ENCODE data around the gene HLCS.

HLCS gene

GRCh38 chr21:36882776-36883175 is 83.7 kb downstream of the HLCS start:
- Histone ChIP-seq H3K4me3 (ENCODE audit: low read depth, low read length) (no peak overlapping the region), H3K9me3 (ENCODE audit: control insufficient read depth, insufficient read depth, low read length) (no peaks in the 10 kb centered on the region), H3K36me3 (ENCODE audit: control insufficient read depth, insufficient read depth, low read length) (no peaks in the 10 kb centered on the region), H3K4me1 (ENCODE audit: control insufficient read depth, insufficient read depth, low read length) (no peaks in the 10 kb centered on the region), H3K27me3 (ENCODE audit: control insufficient read depth, insufficient read depth, low read length) (no peaks in the 10 kb centered on the region), H3K9ac (ENCODE audit: low read depth, low read length) (no peak overlapping the region)

GRCh38 chr21:36881228-36881627 is 85.2 kb downstream of the HLCS start:
- H3K4me1 ChIP-seq (ENCODE audit: control insufficient read depth, insufficient read depth, low read length) = no peaks in the 10 kb centered on the region
- no peak overlapping the region for H3K9ac ChIP-seq (ENCODE audit: low read depth, low read length)
- no peak overlapping the region for H3K4me3 ChIP-seq (ENCODE audit: low read depth, low read length)
- no peaks in the 10 kb centered on the region for H3K27me3 ChIP-seq (ENCODE audit: control insufficient read depth, insufficient read depth, low read length)
- no peaks in the 10 kb centered on the region for H3K9me3 ChIP-seq (ENCODE audit: control insufficient read depth, insufficient read depth, low read length)
- no peaks in the 10 kb centered on the region for H3K36me3 ChIP-seq (ENCODE audit: control insufficient read depth, insufficient read depth, low read length)

- Histone ChIP-seq H3K27me3 (ENCODE audit: control insufficient read depth, insufficient read depth, low read length) (no peaks in the 10 kb centered on the region), H3K9ac (ENCODE audit: low read depth, low read length) (no peak overlapping the region), H3K4me1 (ENCODE audit: control insufficient read depth, insufficient read depth, low read length) (no peaks in the 10 kb centered on the region), H3K4me3 (ENCODE audit: low read depth, low read length) (no peak overlapping the region), H3K36me3 (ENCODE audit: control insufficient read depth, insufficient read depth, low read length) (no peaks in the 10 kb centered on the region), H3K9me3 (ENCODE audit: control insufficient read depth, insufficient read depth, low read length) (no peaks in the 10 kb centered on the region)
Measured at GRCh38 chr21:36879827-36880226, 86.6 kb downstream of the HLCS start.

GRCh38 chr21:36877741-36878140 is 88.7 kb downstream of the HLCS start:
- no peak overlapping the region for H3K4me3 ChIP-seq (ENCODE audit: low read depth, low read length)
- no peaks in the 10 kb centered on the region for H3K4me1 ChIP-seq (ENCODE audit: control insufficient read depth, insufficient read depth, low read length)
- H3K9me3 ChIP-seq (ENCODE audit: control insufficient read depth, insufficient read depth, low read length) = no peaks in the 10 kb centered on the region
- H3K36me3 ChIP-seq (ENCODE audit: control insufficient read depth, insufficient read depth, low read length) = no peaks in the 10 kb centered on the region
- no peak overlapping the region for H3K9ac ChIP-seq (ENCODE audit: low read depth, low read length)
- H3K27me3 ChIP-seq (ENCODE audit: control insufficient read depth, insufficient read depth, low read length) = no peaks in the 10 kb centered on the region

- Histone ChIP-seq H3K4me1 (ENCODE audit: control insufficient read depth, insufficient read depth, low read length) (no peaks in the 10 kb centered on the region), H3K27me3 (ENCODE audit: control insufficient read depth, insufficient read depth, low read length) (no peaks in the 10 kb centered on the region), H3K9ac (ENCODE audit: low read depth, low read length) (no peak overlapping the region), H3K9me3 (ENCODE audit: control insufficient read depth, insufficient read depth, low read length) (no peaks in the 10 kb centered on the region), H3K4me3 (ENCODE audit: low read depth, low read length) (no peak overlapping the region), H3K36me3 (ENCODE audit: control insufficient read depth, insufficient read depth, low read length) (no peaks in the 10 kb centered on the region)
Measured at GRCh38 chr21:36874665-36875064, 91.8 kb downstream of the HLCS start.

- Histone ChIP-seq H3K27me3 (ENCODE audit: control insufficient read depth, insufficient read depth, low read length) (no peaks in the 10 kb centered on the region), H3K9me3 (ENCODE audit: control insufficient read depth, insufficient read depth, low read length) (no peaks in the 10 kb centered on the region), H3K9ac (ENCODE audit: low read depth, low read length) (no peak overlapping the region), H3K4me1 (ENCODE audit: control insufficient read depth, insufficient read depth, low read length) (no peaks in the 10 kb centered on the region), H3K36me3 (ENCODE audit: control insufficient read depth, insufficient read depth, low read length) (no peaks in the 10 kb centered on the region), H3K4me3 (ENCODE audit: low read depth, low read length) (no peak overlapping the region)
Measured at GRCh38 chr21:36873513-36873912, 93.0 kb downstream of the HLCS start.

GRCh38 chr21:36867291-36867905 is 99.1 kb downstream of the HLCS start:
- H3K4me3 ChIP-seq (ENCODE audit: low read depth, low read length) = no peak overlapping the region
- H3K36me3 ChIP-seq (ENCODE audit: control insufficient read depth, insufficient read depth, low read length) = no peaks in the 10 kb centered on the region
- H3K9ac ChIP-seq (ENCODE audit: low read depth, low read length) = no peak overlapping the region
- H3K9me3 ChIP-seq (ENCODE audit: control insufficient read depth, insufficient read depth, low read length) = no peaks in the 10 kb centered on the region
- H3K27me3 ChIP-seq (ENCODE audit: control insufficient read depth, insufficient read depth, low read length) = no peaks in the 10 kb centered on the region
- no peaks in the 10 kb centered on the region for H3K4me1 ChIP-seq (ENCODE audit: control insufficient read depth, insufficient read depth, low read length)

GRCh38 chr21:36866419-36866818 is 100.0 kb downstream of the HLCS start:
- Histone ChIP-seq H3K9ac (ENCODE audit: low read depth, low read length) (no peak overlapping the region), H3K36me3 (ENCODE audit: control insufficient read depth, insufficient read depth, low read length) (no peaks in the 10 kb centered on the region), H3K4me3 (ENCODE audit: low read depth, low read length) (no peak overlapping the region), H3K4me1 (ENCODE audit: control insufficient read depth, insufficient read depth, low read length) (no peaks in the 10 kb centered on the region), H3K27me3 (ENCODE audit: control insufficient read depth, insufficient read depth, low read length) (no peaks in the 10 kb centered on the region), H3K9me3 (ENCODE audit: control insufficient read depth, insufficient read depth, low read length) (no peaks in the 10 kb centered on the region)

GRCh38 chr21:36864974-36865373 is 101.5 kb downstream of the HLCS start:
- no peak overlapping the region for H3K4me3 ChIP-seq (ENCODE audit: low read depth, low read length)
- H3K36me3 ChIP-seq (ENCODE audit: control insufficient read depth, insufficient read depth, low read length) = no peaks in the 10 kb centered on the region
- H3K4me1 ChIP-seq (ENCODE audit: control insufficient read depth, insufficient read depth, low read length) = peaks cover under 1% of the 10 kb centered on the region
- no peaks in the 10 kb centered on the region for H3K9me3 ChIP-seq (ENCODE audit: control insufficient read depth, insufficient read depth, low read length)
- H3K9ac ChIP-seq (ENCODE audit: low read depth, low read length) = no peak overlapping the region
- H3K27me3 ChIP-seq (ENCODE audit: control insufficient read depth, insufficient read depth, low read length) = no peaks in the 10 kb centered on the region

GRCh38 chr21:36863260-36863659 is 103.2 kb downstream of the HLCS start:
- Histone ChIP-seq H3K27me3 (ENCODE audit: control insufficient read depth, insufficient read depth, low read length) (no peaks in the 10 kb centered on the region), H3K4me1 (ENCODE audit: control insufficient read depth, insufficient read depth, low read length) (peaks cover 3% of the 10 kb centered on the region), H3K36me3 (ENCODE audit: control insufficient read depth, insufficient read depth, low read length) (no peaks in the 10 kb centered on the region), H3K4me3 (ENCODE audit: low read depth, low read length) (no peak overlapping the region), H3K9ac (ENCODE audit: low read depth, low read length) (no peak overlapping the region), H3K9me3 (ENCODE audit: control insufficient read depth, insufficient read depth, low read length) (no peaks in the 10 kb centered on the region)

GRCh38 chr21:36861595-36862323 is 104.7 kb downstream of the HLCS start:
- no peak overlapping the region for H3K4me3 ChIP-seq (ENCODE audit: low read depth, low read length)
- no peaks in the 10 kb centered on the region for H3K27me3 ChIP-seq (ENCODE audit: control insufficient read depth, insufficient read depth, low read length)
- no peaks in the 10 kb centered on the region for H3K36me3 ChIP-seq (ENCODE audit: control insufficient read depth, insufficient read depth, low read length)

More at GRCh38 chr21:36861595-36862323, 104.7 kb downstream of the HLCS start:
- H3K4me1 ChIP-seq (ENCODE audit: control insufficient read depth, insufficient read depth, low read length) = peaks cover 3% of the 10 kb centered on the region
- H3K9ac ChIP-seq (ENCODE audit: low read depth, low read length) = no peak overlapping the region
- H3K9me3 ChIP-seq (ENCODE audit: control insufficient read depth, insufficient read depth, low read length) = no peaks in the 10 kb centered on the region

Data from iPS-15b (cell line).